GM12801 (cell line): ENCODE results near the gene KIF22.

ENCODE experiments used
- TF ChIP-seq, protein P1 (sequence below): IDR thresholded peaks from one replicate; pipeline ENCODE4 v1.5.1; 2011; ENCODE audit warnings: control low read depth; ENCODE audit not compliant: insufficient read length; ENCODE audit errors: extremely low read depth

Gene KIF22

DNA sequence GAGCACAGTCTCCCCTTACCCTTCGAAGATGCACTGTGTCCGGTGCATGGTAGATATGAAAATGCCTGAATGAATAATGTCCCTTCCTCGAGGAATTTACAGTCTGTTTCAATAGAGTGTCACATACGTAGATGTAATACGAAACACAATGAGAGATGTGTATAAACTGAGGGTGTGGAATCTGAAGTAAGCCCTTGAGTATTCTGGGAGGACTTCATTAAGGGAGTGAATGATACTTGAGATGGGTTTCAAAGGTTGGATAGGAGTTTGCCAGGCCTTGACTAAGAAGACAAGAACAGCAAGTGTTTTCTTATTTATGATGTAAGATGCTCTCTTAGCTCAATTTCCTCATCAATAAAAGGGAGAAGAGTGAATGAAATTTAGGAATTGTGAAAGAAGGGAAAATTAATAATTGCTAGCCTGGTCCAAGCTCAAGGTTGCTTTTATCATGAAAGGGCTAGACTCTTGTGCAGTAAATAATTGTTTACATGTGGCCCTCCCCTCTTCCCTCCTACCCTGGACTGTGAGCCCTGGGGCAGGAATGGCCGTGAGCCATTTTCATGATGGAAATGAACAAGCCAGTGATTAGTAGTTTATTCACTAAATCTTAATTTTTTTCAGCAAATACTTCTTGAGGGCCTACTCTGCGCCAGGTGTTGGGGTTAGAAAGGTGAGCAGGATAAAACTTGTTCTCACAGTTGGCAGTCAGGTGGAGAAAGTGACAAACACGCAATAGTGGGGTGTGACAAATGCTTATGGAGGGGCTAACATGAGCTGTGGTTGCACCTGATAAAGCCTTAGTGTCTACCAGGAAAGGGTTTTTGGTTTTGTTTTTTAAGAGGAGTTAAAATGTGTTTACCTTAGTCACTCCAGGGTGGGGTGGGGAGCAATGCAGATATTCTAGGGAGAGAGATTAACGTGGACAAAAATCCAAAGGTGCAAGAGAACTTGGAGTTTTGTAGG, 1.6 kb downstream of the KIF22 start:
- TF ChIP-seq, protein P1, sequence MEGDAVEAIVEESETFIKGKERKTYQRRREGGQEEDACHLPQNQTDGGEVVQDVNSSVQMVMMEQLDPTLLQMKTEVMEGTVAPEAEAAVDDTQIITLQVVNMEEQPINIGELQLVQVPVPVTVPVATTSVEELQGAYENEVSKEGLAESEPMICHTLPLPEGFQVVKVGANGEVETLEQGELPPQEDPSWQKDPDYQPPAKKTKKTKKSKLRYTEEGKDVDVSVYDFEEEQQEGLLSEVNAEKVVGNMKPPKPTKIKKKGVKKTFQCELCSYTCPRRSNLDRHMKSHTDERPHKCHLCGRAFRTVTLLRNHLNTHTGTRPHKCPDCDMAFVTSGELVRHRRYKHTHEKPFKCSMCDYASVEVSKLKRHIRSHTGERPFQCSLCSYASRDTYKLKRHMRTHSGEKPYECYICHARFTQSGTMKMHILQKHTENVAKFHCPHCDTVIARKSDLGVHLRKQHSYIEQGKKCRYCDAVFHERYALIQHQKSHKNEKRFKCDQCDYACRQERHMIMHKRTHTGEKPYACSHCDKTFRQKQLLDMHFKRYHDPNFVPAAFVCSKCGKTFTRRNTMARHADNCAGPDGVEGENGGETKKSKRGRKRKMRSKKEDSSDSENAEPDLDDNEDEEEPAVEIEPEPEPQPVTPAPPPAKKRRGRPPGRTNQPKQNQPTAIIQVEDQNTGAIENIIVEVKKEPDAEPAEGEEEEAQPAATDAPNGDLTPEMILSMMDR: no peak

DNA sequence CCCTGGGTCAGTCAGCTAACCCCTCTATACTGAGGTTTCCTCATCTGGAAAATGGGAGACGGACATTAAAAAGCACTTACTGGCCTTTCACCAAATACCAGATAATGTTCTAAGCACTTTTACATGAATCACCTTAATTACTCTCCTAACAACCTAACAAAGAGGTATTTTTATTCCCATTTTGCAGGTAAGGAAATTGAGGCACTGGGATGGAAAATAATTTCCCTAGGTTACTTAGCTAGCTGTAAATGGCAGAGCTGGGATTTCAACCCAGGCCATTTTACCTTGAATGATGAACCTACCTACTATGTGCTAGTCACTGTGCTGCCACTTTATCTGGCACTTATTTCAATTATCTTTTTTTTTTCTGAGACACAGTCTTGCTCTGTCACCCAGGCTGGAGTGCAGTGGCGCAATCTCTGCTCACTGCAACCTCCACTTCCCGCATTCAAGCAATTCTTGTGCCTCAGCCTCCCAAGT, 3.7 kb downstream of the KIF22 start:
- TF ChIP-seq, protein P1: no peak

DNA sequence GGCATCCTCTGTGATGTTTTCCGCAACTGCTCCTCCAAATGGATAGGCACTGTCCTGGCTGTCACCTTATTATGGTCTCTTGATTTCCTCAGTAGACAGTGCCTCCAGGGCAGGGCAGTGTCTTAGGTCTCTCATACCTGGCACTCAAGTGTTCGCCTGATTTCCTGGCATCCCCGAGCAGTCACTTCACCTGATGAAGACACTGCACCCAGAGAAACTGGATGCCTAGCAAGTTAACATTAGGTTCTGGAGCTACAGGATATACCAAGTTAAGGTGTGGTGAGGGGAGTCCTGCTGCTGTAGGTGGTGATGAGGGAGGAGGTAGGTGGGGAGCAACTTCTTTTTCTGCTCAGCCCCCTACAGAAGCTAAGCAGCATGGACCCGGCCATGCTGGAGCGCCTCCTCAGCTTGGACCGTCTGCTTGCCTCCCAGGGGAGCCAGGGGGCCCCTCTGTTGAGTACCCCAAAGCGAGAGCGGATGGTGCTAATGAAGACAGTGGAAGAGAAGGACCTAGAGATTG, 11.9 kb downstream of the KIF22 start:
- TF ChIP-seq, protein P1: no peak

DNA sequence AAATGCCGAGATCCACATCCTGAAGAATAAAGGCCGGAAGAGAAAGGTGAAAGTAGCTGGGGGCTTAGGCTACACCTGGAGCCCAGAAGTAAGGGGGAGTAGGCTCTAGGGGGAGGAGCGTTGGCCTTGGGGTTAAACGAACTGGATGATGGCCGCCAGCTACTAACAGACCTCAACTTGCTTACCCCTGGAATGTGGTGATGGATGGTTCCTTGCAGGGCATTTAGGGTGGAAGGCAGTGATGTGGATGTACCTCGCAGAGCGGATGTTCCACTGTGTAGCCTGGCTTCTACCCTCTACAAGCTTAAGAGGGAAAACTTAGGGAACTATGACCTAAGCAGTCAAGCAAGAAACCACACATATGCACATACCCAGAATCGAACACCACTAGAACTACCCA, 13.5 kb downstream of the KIF22 start:
- TF ChIP-seq, protein P1: no peak

DNA sequence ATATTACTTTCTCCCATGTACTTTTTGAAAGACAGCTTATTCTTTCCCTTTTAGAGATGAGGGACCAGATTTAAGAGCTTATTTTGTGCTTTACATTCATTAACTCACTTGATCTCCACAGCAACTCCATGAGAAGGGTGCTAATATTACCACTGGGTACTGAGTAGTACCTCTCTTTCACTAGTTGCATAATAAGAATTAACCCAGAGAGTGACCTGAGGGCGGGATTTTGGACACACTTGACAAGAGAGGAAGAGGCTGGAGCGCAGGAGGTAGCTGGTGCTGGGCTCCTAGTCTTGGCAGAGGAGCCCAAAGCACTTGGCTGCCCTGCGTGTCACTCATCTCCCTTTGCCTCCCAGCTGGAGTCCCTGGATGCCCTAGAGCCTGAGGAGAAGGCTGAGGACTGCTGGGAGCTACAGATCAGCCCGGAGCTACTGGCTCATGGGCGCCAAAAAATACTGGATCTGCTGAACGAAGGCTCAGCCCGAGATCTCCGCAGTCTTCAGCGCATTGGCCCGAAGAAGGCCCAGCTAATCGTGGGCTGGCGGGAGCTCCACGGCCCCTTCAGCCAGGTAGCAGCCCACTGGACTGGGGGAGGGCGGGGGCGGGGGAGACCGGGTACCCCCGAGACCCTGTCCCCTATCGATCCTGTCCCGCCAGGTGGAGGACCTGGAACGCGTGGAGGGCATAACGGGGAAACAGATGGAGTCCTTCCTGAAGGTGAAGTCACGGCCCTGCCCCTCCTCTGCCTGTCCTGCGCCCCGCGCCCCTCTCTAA, 14.1 kb downstream of the KIF22 start:
- TF ChIP-seq, protein P1: no peak

DNA sequence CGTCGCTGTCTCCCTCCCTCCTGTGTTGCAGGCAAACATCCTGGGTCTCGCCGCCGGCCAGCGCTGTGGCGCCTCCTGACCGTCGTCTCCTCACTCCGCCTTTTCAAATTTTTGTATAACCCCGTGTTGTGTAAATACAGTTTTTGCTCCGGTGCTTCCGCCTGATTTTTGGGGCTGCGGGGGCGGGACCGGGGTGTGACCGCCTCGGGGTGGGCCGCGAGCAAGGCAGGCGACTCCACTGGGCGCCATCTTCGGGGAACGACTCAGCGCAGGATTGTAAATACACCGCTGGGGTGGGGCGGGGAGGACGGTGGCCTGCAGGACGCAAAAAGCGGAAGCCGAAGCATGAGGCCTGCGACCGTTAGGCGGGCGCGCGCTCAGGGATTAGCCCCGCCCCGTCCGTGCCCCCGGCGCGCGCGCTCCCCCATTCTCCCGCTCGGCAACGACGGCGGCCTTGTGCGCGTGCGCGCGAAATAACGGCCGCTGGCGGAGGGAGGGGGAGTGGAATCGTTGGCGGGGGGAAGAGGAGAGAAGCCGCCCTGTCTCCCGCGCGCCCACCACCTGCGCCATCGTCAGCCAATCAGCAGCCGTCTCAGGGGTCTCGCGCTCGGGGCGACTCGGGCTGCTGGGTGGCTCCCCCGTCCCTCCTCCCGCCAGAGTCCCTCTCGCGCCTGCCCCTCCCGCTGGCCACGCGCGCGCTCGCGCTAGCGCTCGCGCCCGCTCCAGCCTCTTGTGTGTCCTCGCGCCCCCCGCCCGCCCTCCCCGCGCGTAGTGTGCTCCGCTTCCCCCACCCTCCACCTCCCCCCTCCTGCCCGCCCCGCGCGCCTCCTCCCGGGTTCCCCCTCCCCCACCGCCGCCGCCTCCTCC, 14.9 kb downstream of the KIF22 start:
- TF ChIP-seq, protein P1: no peak
